HepG2 (cell line): ENCODE measurements around the gene WNK1. TPM values are rescaled to one million over a fixed set of nuclear protein-coding genes. Genes with fewer than 3 reads are reported as not detected.

Experiments
- ATAC-seq: fragments of 200-7000 bp; cut with Tn5 transposase; 3 replicates; pipeline ENCODE4 v1.9.1; 2020; ENCODE audit warnings: mild to moderate bottlenecking, moderate library complexity
- BruUV-seq: library from RNA; stranded (reverse); fragments of 400-500 nt; replicated peaks from 2 replicates; lab custom pipeline; 2021; lab: Mats Ljungman, UMichigan
- CTCF ChIA-PET: fragments of 300-600 bp; formaldehyde crosslinking; extraction: SDS; loops from one replicate; lab custom pipeline; 2021; ENCODE audit warnings: low total read pairs, inconsistent platforms, low intra/inter-chr PET ratio; lab: Yijun Ruan, JAX
- POLR2A ChIA-PET: fragments of 350-600 bp; sonication (Branson Sonifier 250); formaldehyde crosslinking; loops from one replicate; lab custom pipeline; 2020; ENCODE audit warnings: antibody characterized with exemption, inconsistent platforms; lab: Yijun Ruan, JAX
- DNase-seq: peaks from one replicate; pipeline ENCODE4 v3.0.0-alpha.2; 2015; ENCODE audit warnings: low spot score
- FAIRE-seq: peaks from 3 replicates; lab custom pipeline; 2011; peaks lifted over from hg19 to GRCh38; lab: Jason Lieb, UNC
- H2AFZ ChIP-seq: one replicate; pipeline ENCODE4 v1.6.1; 2011; ENCODE audit warnings: low read length, inconsistent platforms
- H3K27ac ChIP-seq: fragments of 300-600 bp; 3 replicates; pipeline ENCODE4 v1.8.0; 2011; ENCODE audit warnings: mixed run types, mild to moderate bottlenecking, mixed read lengths, low read length, inconsistent platforms; ENCODE audit not compliant: insufficient read depth; ENCODE audit errors: extremely low read length
- H3K27me3 ChIP-seq, 2 experiments: fragments of 200-600 bp in 1 of 2; 2 replicates in 1 of 2; 3 replicates in 1 of 2; pipeline versions ENCODE4 v1.6.0 to v1.8.0; 2011; ENCODE audit warnings: low read length in 2 of 2, mild to moderate bottlenecking in 2 of 2, moderate library complexity in 2 of 2, inconsistent platforms in 1 of 2; ENCODE audit not compliant: insufficient read depth in 2 of 2, control insufficient read depth in 1 of 2
- H3K36me3 ChIP-seq, 2 experiments: fragments of 200-600 bp in 1 of 2; replicated peaks in 1 of 2; 2 replicates in 1 of 2; 3 replicates in 1 of 2; pipeline versions ENCODE4 v1.5.1 to v1.8.0; 2011; ENCODE audit warnings: low read length in 2 of 2, inconsistent platforms in 1 of 2; ENCODE audit not compliant: insufficient read depth in 2 of 2, control insufficient read depth in 1 of 2
- H3K4me1 ChIP-seq: 2 replicates; pipeline ENCODE4 v1.5.1; 2012; ENCODE audit warnings: low read length, inconsistent platforms; ENCODE audit not compliant: insufficient read depth
- H3K4me2 ChIP-seq: 2 replicates; pipeline ENCODE4 v1.6.0; 2011; ENCODE audit warnings: low read depth, low read length, inconsistent platforms
- H3K4me3 ChIP-seq, 3 experiments: fragments of 200-600 bp in 1 of 3; sonication (generic), shearing (Covaris generic) in 1 of 3; replicated peaks in 1 of 3; 2 replicates each; pipeline ENCODE4 v1.5.1; 2011 to 2016; ENCODE audit warnings: low read length in 3 of 3, inconsistent platforms in 2 of 3, low read depth in 2 of 3, mild to moderate bottlenecking in 2 of 3, control low read depth in 1 of 3, mixed read lengths in 1 of 3; ENCODE audit not compliant: insufficient read depth in 1 of 3
- H3K79me2 ChIP-seq: one replicate; pipeline ENCODE4 v1.6.1; 2011; ENCODE audit warnings: low read length, inconsistent platforms; ENCODE audit not compliant: insufficient read depth
- H3K9ac ChIP-seq: 2 replicates; pipeline ENCODE4 v1.6.0; 2011; ENCODE audit warnings: mild to moderate bottlenecking, low read depth, low read length, inconsistent platforms; ENCODE audit not compliant: insufficient read depth
- H3K9me3 ChIP-seq: 2 replicates; pipeline ENCODE4 v1.5.1; 2012; ENCODE audit warnings: mild to moderate bottlenecking, low read length
- H4K20me1 ChIP-seq: 2 replicates; pipeline ENCODE4 v1.6.0; 2011; ENCODE audit warnings: inconsistent platforms, mild to moderate bottlenecking, low read length, moderate library complexity; ENCODE audit not compliant: insufficient read depth
- CHCHD3 ChIP-seq: sonication (generic); formaldehyde crosslinking; IDR thresholded peaks from 2 replicates; pipeline ENCODE4 v1.8.0; 2022; ENCODE audit warnings: mild to moderate bottlenecking, missing genetic modification reagents, moderate library complexity
- CREM ChIP-seq, 2 experiments: sonication (generic) in 1 of 2; formaldehyde crosslinking in 1 of 2; IDR thresholded peaks; 2 replicates each; pipeline versions ENCODE4 v1.4.0 to v1.6.1; 2016 to 2020; ENCODE audit warnings: antibody characterized with exemption in 1 of 2, mild to moderate bottlenecking in 1 of 2, missing genetic modification reagents in 1 of 2
- EEA1 ChIP-seq: sonication (generic); formaldehyde crosslinking; IDR thresholded peaks from 2 replicates; pipeline ENCODE4 v1.5.1; 2020; ENCODE audit warnings: mild to moderate bottlenecking, missing genetic modification reagents, borderline replicate concordance
- ETS1 ChIP-seq: sonication (generic); formaldehyde crosslinking; IDR thresholded peaks from 2 replicates; pipeline ENCODE4 v1.4.0; 2020; ENCODE audit warnings: missing genetic modification reagents
- GATAD2A ChIP-seq: IDR thresholded peaks from 2 replicates; pipeline ENCODE4 v1.6.1; 2016
- HNRNPK ChIP-seq: fragments of 200-400 bp; formaldehyde crosslinking; IDR thresholded peaks from 2 replicates; pipeline ENCODE4 v1.6.1; 2018; ENCODE audit warnings: low read length, low read depth, moderate library complexity, mild to moderate bottlenecking; ENCODE audit not compliant: poor library complexity, severe bottlenecking
- MTF1 ChIP-seq: sonication (generic); formaldehyde crosslinking; IDR thresholded peaks from 2 replicates; pipeline ENCODE4 v1.5.0; 2020; ENCODE audit warnings: missing genetic modification reagents
- PAWR ChIP-seq: sonication (generic); formaldehyde crosslinking; IDR thresholded peaks from 2 replicates; pipeline ENCODE4 v1.4.0; 2020; ENCODE audit warnings: missing genetic modification reagents, mild to moderate bottlenecking, borderline replicate concordance
- PHF5A ChIP-seq: IDR thresholded peaks from one replicate; pipeline ENCODE4 v1.6.1; 2018; ENCODE audit warnings: low read depth, missing genetic modification reagents; ENCODE audit not compliant: unreplicated experiment
- REPIN1 ChIP-seq: sonication (generic); formaldehyde crosslinking; IDR thresholded peaks from 2 replicates; pipeline ENCODE4 v1.8.0; 2022; ENCODE audit warnings: missing genetic modification reagents, low read depth, mild to moderate bottlenecking, borderline replicate concordance
- RFXAP ChIP-seq: sonication (generic); formaldehyde crosslinking; IDR thresholded peaks from 2 replicates; pipeline ENCODE4 v1.4.0; 2020; ENCODE audit warnings: missing genetic modification reagents, borderline replicate concordance
- RXRB ChIP-seq: IDR thresholded peaks from 2 replicates; pipeline ENCODE4 v1.6.1; 2016; ENCODE audit warnings: borderline replicate concordance, missing genetic modification reagents, missing compliant biosample characterization
- SMARCC2 ChIP-seq: fragments of 450-650 bp; IDR thresholded peaks from 2 replicates; pipeline ENCODE4 v1.6.1; 2017; ENCODE audit warnings: antibody characterized with exemption, mild to moderate bottlenecking
- SMC3 ChIP-seq: IDR thresholded peaks from 2 replicates; pipeline ENCODE4 v1.6.1; 2011; ENCODE audit warnings: low read length, improper control_type of control experiment
- TOE1 ChIP-seq: sonication (generic); formaldehyde crosslinking; IDR thresholded peaks from 2 replicates; pipeline ENCODE4 v1.4.0; 2020; ENCODE audit warnings: mild to moderate bottlenecking, missing genetic modification reagents
- ZNF160 ChIP-seq: sonication (generic); formaldehyde crosslinking; IDR thresholded peaks from 2 replicates; pipeline ENCODE4 v1.8.0; 2022; ENCODE audit warnings: mild to moderate bottlenecking, inconsistent platforms, missing genetic modification reagents
- ZNF329 ChIP-seq: sonication (generic); formaldehyde crosslinking; IDR thresholded peaks from 2 replicates; pipeline ENCODE4 v1.9.0; 2021; ENCODE audit warnings: low read depth, mild to moderate bottlenecking, missing genetic modification reagents
- ZNF710 ChIP-seq: sonication (generic); formaldehyde crosslinking; IDR thresholded peaks from 2 replicates; pipeline ENCODE4 v1.5.0; 2020; ENCODE audit warnings: mild to moderate bottlenecking, missing genetic modification reagents, borderline replicate concordance
- ZNF713 ChIP-seq: sonication (generic); formaldehyde crosslinking; IDR thresholded peaks from 2 replicates; pipeline ENCODE4 v1.4.0; 2020; ENCODE audit warnings: mild to moderate bottlenecking, missing genetic modification reagents
- ZNF761 ChIP-seq: sonication (generic); formaldehyde crosslinking; conservative IDR thresholded peaks from 2 replicates; pipeline ENCODE4 v1.4.0; 2020; ENCODE audit warnings: mild to moderate bottlenecking, missing genetic modification reagents
- ZNF850 ChIP-seq: sonication (generic); formaldehyde crosslinking; conservative IDR thresholded peaks from 2 replicates; pipeline ENCODE4 v1.9.0; 2021; ENCODE audit warnings: mild to moderate bottlenecking, missing genetic modification reagents
- WGBS: methylation state at CpG from one replicate; pipeline ENCODE4 v1.1.6; 2017; ENCODE audit warnings: low lambda C conversion rate; 5-methylcytosine and 5-hydroxymethylcytosine counted together
- in situ Hi-C: cut with HindIII; loops from 2 replicates; pipeline ENCODE4 v1.10.0; 2017; ENCODE audit warnings: low pct_unique_long_range_greater_than_20kb; ENCODE audit not compliant: extremely low pct_ligation_motif_present
- intact Hi-C: fragments of 100-400 bp; cut with micrococcal nuclease; formaldehyde crosslinking; loops from one replicate; pipeline ENCODE4 v1.10.0; 2022; ENCODE audit not compliant: unreplicated experiment
- polyA plus RNA-seq, 8 experiments: library from polyadenylated mRNA; depleted of rRNA in 3 of 8; stranded (reverse) in 7 of 8; unstranded in 1 of 8; fragments of >200 nt; fragmentation: Illumina TruSeq in 4 of 8; extraction: Trizol in 4 of 8; gene quantifications; 2 replicates each; pipeline versions ENCODE4 v1.2.1 to v1.2.3, GENCODE V29; 2011 to 2016; ENCODE audit warnings: low read depth in 4 of 8, missing spikeins in 1 of 8, mixed read lengths in 1 of 8; ENCODE audit not compliant: insufficient read depth in 1 of 8
- total RNA-seq, 5 experiments: library from RNA; depleted of rRNA; stranded (reverse); fragments of >200 nt; fragmentation: Illumina TruSeq; extraction: Trizol; gene quantifications; 2 replicates each; pipeline ENCODE4 v1.2.3, GENCODE V29; 2016; ENCODE audit warnings: low read depth in 1 of 5

The WNK1 gene
- total and polyA plus RNA-seq, 2 of the 13 experiments (the other 11 are each of a cell fraction or from before 2014, with no cell fraction given), result 31.1 to 54.8 TPM

- CTCF ChIA-PET, result interaction anchor here (1.6 to 3.4 kb wide), 4 partner anchors 63 to 181 kb away, joined by 3 to 28 read pairs (median 20); no protein-coding TSS in a partner anchor
- Histone ChIP-seq H3K27me3 (no peaks in the 10 kb centered on the region; a peak in 1 of 5 replicates), H3K9ac (peak overlapping the region; percentile 55), H3K4me2 (peak overlapping the region; percentile 94), H3K4me1 (peaks cover 17% of the 10 kb centered on the region), H4K20me1 (peaks cover 32% of the 10 kb centered on the region), H3K9me3 (no peaks in the 10 kb centered on the region), H3K36me3 (no peaks in the 10 kb centered on the region), H2AFZ (no peak overlapping the region), H3K4me3 (peak overlapping the region; percentile 65 to 71 (median 67)), H3K79me2 (peaks cover 33% of the 10 kb centered on the region), H3K27ac (peak overlapping the region; percentile 64)
- WGBS, result under 1% methylated on average over 22 of the region's 42 CpGs
- ATAC-seq (peak; percentile 71), FAIRE-seq (peak; percentile 72), DNase-seq (peak; percentile 91)
- no TSS peak for BruUV-seq
- intact Hi-C loops (loop anchor here (1.0 to 5.0 kb wide), 3 partner anchors 66 to 180 kb away; no protein-coding TSS in a partner anchor), in situ Hi-C loops (loop anchor here (5.0 to 10.0 kb wide), 2 partner anchors 137 to 179 kb away; no protein-coding TSS in a partner anchor)
- POLR2A ChIA-PET, result interaction anchor here (0.5 to 3.2 kb wide), 14 partner anchors 12 to 180 kb away, joined by 3 to 42 read pairs (median 4); no protein-coding TSS in a partner anchor
- TF ChIP-seq ZNF329 (peak; percentile 85; the same call in 1 of the 2 replicates), REPIN1 (peak; percentile 74; the same call in 1 of the 2 replicates), ZNF850 (CRISPR knock-in tag) (no peak), TOE1 (CRISPR knock-in tag) (peak; percentile 85), GATAD2A (CRISPR knock-in tag) (peak; percentile 93), RXRB (CRISPR knock-in tag) (peak; percentile 75), CREM (IDR thresholded peaks at IDR 0.05) (peak; percentile 49), CREM (CRISPR knock-in tag; IDR thresholded peaks at IDR 0.05) (no peak), PAWR (CRISPR knock-in tag) (no peak), SMARCC2 (no peak), EEA1 (CRISPR knock-in tag) (no peak), MTF1 (CRISPR knock-in tag) (no peak), ZNF710 (CRISPR knock-in tag) (peak; percentile 71; the same call in 1 of the 2 replicates), ETS1 (CRISPR knock-in tag) (0 out of 2 replicates have a peak, but pooled peaks have one; percentile 56), ZNF713 (no peak), RFXAP (CRISPR knock-in tag) (peak; percentile 84; the same call in 1 of the 2 replicates), ZNF761 (CRISPR knock-in tag) (0 out of 2 replicates have a peak, but pooled peaks have one; percentile 24), ZNF160 (CRISPR knock-in tag) (peak; percentile 82), CHCHD3 (no peak), SMC3 (peak; percentile 90), PHF5A (CRISPR knock-in tag) (peak; percentile 65), HNRNPK (no peak)
These were observed 984 bp upstream of the WNK1 start for GRCh38 chr12:751192-751998.
